Right lobe of liver (tissue), 4 donors: ENCODE measurements around the gene IMP4.

Experiments used
- CTCF ChIP-seq, 4 donors: fragments of 200-600 bp in 3 of 4; fragments of 450-650 bp in 1 of 4; IDR thresholded peaks; one replicate each; pipeline versions ENCODE4 v1.5.1 to v1.8.0; 2016 to 2022; ENCODE audit warnings: antibody characterized with exemption in 4 of 4, mild to moderate bottlenecking in 2 of 4
- POLR2A ChIP-seq: fragments of 450-650 bp; IDR thresholded peaks from one replicate; pipeline ENCODE4 v1.6.1; 2017; ENCODE audit warnings: antibody characterized with exemption, mild to moderate bottlenecking
- donor health status: DM: no; HTN: no; CAD: no.
- donor health status: DM: no; HTN: no; CAD: no.
- donor health status: DM: no; HTN: yes; CAD: no.

- TF ChIP-seq CTCF (IDR thresholded peaks at IDR 0.05) (peak in 2 of 4 donors; percentile 4 to 5), POLR2A (no peak)
Observed at GRCh38 chr2:130391872-130392670, 49.4 kb downstream of the IMP4 start.
